ENCODE measurements around the gene IFNA14. TPM values are rescaled to one million over a fixed set of nuclear protein-coding genes. Genes with fewer than 3 reads are reported as not detected.
"Not testable (repeated sequence)": the region's sequence is repeated elsewhere in the genome, so short reads cannot be mapped to it uniquely, and the experiment has no call there.

The IFNA14 gene
- total and polyA plus RNA-seq, 4 donors, result not detected

DNA sequence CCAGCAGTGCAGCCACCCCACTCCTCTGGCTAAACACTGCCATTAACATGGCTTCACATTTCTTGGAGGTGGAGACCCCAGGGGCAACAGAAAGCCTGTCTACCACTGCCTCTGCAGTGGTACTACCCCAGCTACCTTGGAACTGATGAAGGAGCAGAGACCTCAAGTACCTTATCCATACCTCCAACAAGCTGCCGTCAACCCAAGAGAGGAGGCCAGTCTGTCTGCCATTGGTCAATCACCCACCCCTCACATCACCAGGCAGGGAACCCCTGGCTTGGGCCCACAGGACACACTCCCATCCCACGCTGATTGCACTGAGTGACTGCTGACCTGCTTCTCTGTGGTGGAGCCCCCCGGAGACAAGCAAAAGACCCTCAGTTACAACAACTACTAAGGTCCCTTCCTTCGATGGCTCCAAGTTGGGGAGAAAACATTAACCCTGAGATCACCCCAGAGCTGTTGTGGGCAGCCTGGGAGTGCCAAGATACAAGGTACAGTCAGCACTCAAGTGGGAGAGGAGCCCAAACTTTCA lies 5.6 kb downstream of the IFNA14 start:
- no peaks in the 10 kb centered on the region for H3K4me1 ChIP-seq (ENCODE audit: control insufficient read depth in 1 of 2, insufficient read depth in 2 of 2, low read length in 2 of 2)
- no peaks in the 10 kb centered on the region for H3K9me3 ChIP-seq (ENCODE audit: control insufficient read depth, low read length)
- ATAC-seq (ENCODE audit: low FRiP score), result peak; percentile 28
- no peak overlapping the region for H3K4me3 ChIP-seq (ENCODE audit: low read length in 2 of 2)
- WGBS, 2 donors, result 79% methylated on average over 4 of the region's 4 CpGs
- H3K27me3 ChIP-seq (ENCODE audit: control insufficient read depth in 1 of 2, insufficient read depth in 2 of 2, low read length in 1 of 2), result no peaks in the 10 kb centered on the region
- no peak overlapping the region for H3K27ac ChIP-seq (ENCODE audit: low read depth in 1 of 2, low read length in 2 of 2)
- intact Hi-C loops (cut with DNase I), result no loop called here
- DNase-seq, result no peak
- no peaks in the 10 kb centered on the region for H3K36me3 ChIP-seq (ENCODE audit: control insufficient read depth in 1 of 2, insufficient read depth in 2 of 2, low read length in 1 of 2)

- Histone ChIP-seq H3K4me1 (ENCODE audit: control insufficient read depth in 1 of 2, insufficient read depth in 2 of 2, low read length in 2 of 2) (no peaks in the 10 kb centered on the region), H3K9me3 (ENCODE audit: control insufficient read depth, low read length) (no peaks in the 10 kb centered on the region), H3K27me3 (ENCODE audit: control insufficient read depth in 1 of 2, insufficient read depth in 2 of 2, low read length in 1 of 2) (no peaks in the 10 kb centered on the region), H3K27ac (ENCODE audit: low read depth in 1 of 2, low read length in 2 of 2) (no peak overlapping the region), H3K36me3 (ENCODE audit: control insufficient read depth in 1 of 2, insufficient read depth in 2 of 2, low read length in 1 of 2) (no peaks in the 10 kb centered on the region), H3K4me3 (ENCODE audit: low read length in 2 of 2) (no peak overlapping the region)
- no peak for DNase-seq
- no peak for ATAC-seq (ENCODE audit: low FRiP score)
- WGBS, 2 donors, result 88 to 91% methylated on average over 2 of the region's 2 CpGs
- intact Hi-C loops (cut with DNase I), result no loop called here
Observed at GRCh38 chr9:21233258-21233657, 6.5 kb downstream of the IFNA14 start.

GRCh38 chr9:21228122-21228521 lies 11.7 kb downstream of the IFNA14 start, which contains the start of gene IFNA17:
TSS of gene IFNA17 (minus strand) at chr9:21228222. CDS start at chr9:21228173, 49 bp downstream.
- DNase-seq, result no peak
- Histone ChIP-seq H3K4me3 (ENCODE audit: low read length in 2 of 2) (no peak within 1 kb of the TSS), H3K4me1 (ENCODE audit: control insufficient read depth in 1 of 2, insufficient read depth in 2 of 2, low read length in 2 of 2) (no peaks in the 10 kb centered on the region), H3K36me3 (ENCODE audit: control insufficient read depth in 1 of 2, insufficient read depth in 2 of 2, low read length in 1 of 2) (no peaks in the 10 kb centered on the region), H3K27ac (ENCODE audit: low read depth in 1 of 2, low read length in 2 of 2) (no peak within 1 kb of the TSS), H3K9me3 (ENCODE audit: control insufficient read depth, low read length) (no peaks in the 10 kb centered on the region), H3K27me3 (ENCODE audit: control insufficient read depth in 1 of 2, insufficient read depth in 2 of 2, low read length in 1 of 2) (no peaks in the 10 kb centered on the region)
- no peak for ATAC-seq (ENCODE audit: low FRiP score)
- intact Hi-C loops (cut with DNase I), result no loop called here
- WGBS, 2 donors, result 60 to 80% methylated on average over 2 of the region's 2 CpGs

- H3K9me3 ChIP-seq (ENCODE audit: control insufficient read depth, low read length); H3K36me3 ChIP-seq (ENCODE audit: control insufficient read depth in 1 of 2, insufficient read depth in 2 of 2, low read length in 1 of 2); H3K4me1 ChIP-seq (ENCODE audit: control insufficient read depth in 1 of 2, insufficient read depth in 2 of 2, low read length in 2 of 2); H3K4me3 ChIP-seq (ENCODE audit: low read length in 2 of 2); DNase-seq; H3K27ac ChIP-seq (ENCODE audit: low read depth in 1 of 2, low read length in 2 of 2); H3K27me3 ChIP-seq (ENCODE audit: control insufficient read depth in 1 of 2, insufficient read depth in 2 of 2, low read length in 1 of 2); ATAC-seq (ENCODE audit: low FRiP score); intact Hi-C loops (cut with DNase I): not testable (repeated sequence)
- 83 to 85% methylated on average over 1 of the region's 1 CpG for WGBS, 2 donors
Observed at GRCh38 chr9:21217211-21217610, 22.6 kb downstream of the IFNA14 start, which contains the start of gene IFNA16. TSS of gene IFNA16 (minus strand) at chr9:21217311. CDS start at chr9:21217305, 6 bp downstream.

DNA sequence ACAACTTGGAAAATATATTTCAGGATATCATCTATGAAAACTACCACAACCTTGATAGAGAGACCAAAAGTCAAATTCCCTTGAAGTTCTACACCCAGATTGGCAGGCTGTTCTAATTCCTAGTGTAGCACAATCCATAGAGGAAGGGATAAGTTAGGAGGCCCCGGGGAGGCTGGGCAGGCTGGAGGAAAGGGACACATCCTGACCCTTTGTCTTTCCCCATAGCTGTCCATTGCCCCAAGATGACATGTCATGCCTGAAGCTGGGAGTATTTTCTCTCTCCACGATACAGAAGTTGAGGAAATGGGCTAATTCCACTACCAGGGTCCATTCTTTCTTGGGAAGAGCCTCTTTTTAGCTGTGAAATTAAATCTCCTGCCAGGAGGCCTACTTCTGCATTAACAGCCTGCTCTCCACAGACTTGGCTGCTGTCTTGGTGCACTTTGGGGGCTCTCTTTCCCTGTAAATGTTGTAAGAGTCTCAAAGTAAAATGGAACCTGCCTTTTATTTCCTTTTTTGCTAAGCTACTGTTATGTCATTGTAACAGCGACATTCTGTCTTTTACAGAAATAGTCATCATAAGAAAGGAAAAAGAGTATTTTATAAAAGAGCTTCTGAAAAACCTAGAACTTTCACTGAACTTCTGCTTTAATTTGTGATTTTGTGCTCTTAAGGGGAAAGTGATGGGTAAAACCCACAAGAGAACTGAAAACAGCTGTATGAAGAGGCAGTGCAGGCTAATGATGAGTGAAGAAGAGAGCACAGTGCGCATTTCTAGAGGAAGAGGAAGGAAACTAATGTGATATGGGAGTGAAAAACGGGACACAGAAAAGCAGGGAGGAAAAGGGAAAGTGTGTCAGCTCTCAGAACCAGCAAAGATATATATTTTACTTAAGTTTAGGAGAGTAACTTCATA lies 26.1 kb downstream of the IFNA14 start:
- H3K4me1 ChIP-seq (ENCODE audit: control insufficient read depth in 1 of 2, insufficient read depth in 2 of 2, low read length in 2 of 2); H3K4me3 ChIP-seq (ENCODE audit: low read length in 2 of 2); intact Hi-C loops (cut with DNase I); H3K27ac ChIP-seq (ENCODE audit: low read depth in 1 of 2, low read length in 2 of 2); DNase-seq; H3K9me3 ChIP-seq (ENCODE audit: control insufficient read depth, low read length); H3K27me3 ChIP-seq (ENCODE audit: control insufficient read depth in 1 of 2, insufficient read depth in 2 of 2, low read length in 1 of 2); ATAC-seq (ENCODE audit: low FRiP score); H3K36me3 ChIP-seq (ENCODE audit: control insufficient read depth in 1 of 2, insufficient read depth in 2 of 2, low read length in 1 of 2): not testable (repeated sequence)
- 39 to 41% methylated on average over 4 to 5 of the region's 5 CpGs for WGBS, 2 donors

- H3K27ac ChIP-seq (ENCODE audit: low read depth in 1 of 2, low read length in 2 of 2); ATAC-seq (ENCODE audit: low FRiP score); H3K9me3 ChIP-seq (ENCODE audit: control insufficient read depth, low read length); H3K27me3 ChIP-seq (ENCODE audit: control insufficient read depth in 1 of 2, insufficient read depth in 2 of 2, low read length in 1 of 2); H3K36me3 ChIP-seq (ENCODE audit: control insufficient read depth in 1 of 2, insufficient read depth in 2 of 2, low read length in 1 of 2); H3K4me1 ChIP-seq (ENCODE audit: control insufficient read depth in 1 of 2, insufficient read depth in 2 of 2, low read length in 2 of 2); H3K4me3 ChIP-seq (ENCODE audit: low read length in 2 of 2); intact Hi-C loops (cut with DNase I): not testable (repeated sequence)
- WGBS, 2 donors, result 67 to 76% methylated on average over 2 of the region's 2 CpGs
- peak in 1 of 2 donors; percentile 17 for DNase-seq
Observed at GRCh38 chr9:21212160-21212559, 27.6 kb downstream of the IFNA14 start.

GRCh38 chr9:21210782-21211181 lies 29.0 kb downstream of the IFNA14 start:
- H3K4me3 ChIP-seq (ENCODE audit: low read length in 2 of 2); H3K9me3 ChIP-seq (ENCODE audit: control insufficient read depth, low read length); H3K27me3 ChIP-seq (ENCODE audit: control insufficient read depth in 1 of 2, insufficient read depth in 2 of 2, low read length in 1 of 2); H3K27ac ChIP-seq (ENCODE audit: low read depth in 1 of 2, low read length in 2 of 2); intact Hi-C loops (cut with DNase I); H3K4me1 ChIP-seq (ENCODE audit: control insufficient read depth in 1 of 2, insufficient read depth in 2 of 2, low read length in 2 of 2); ATAC-seq (ENCODE audit: low FRiP score); H3K36me3 ChIP-seq (ENCODE audit: control insufficient read depth in 1 of 2, insufficient read depth in 2 of 2, low read length in 1 of 2): not testable (repeated sequence)
- WGBS, 2 donors, result 90 to 94% methylated on average over 2 of the region's 2 CpGs
- DNase-seq, result peak in 1 of 2 donors; percentile 45

- Histone ChIP-seq H3K36me3 (ENCODE audit: control insufficient read depth in 1 of 2, insufficient read depth in 2 of 2, low read length in 1 of 2) (no peaks in the 10 kb centered on the region), H3K4me1 (ENCODE audit: control insufficient read depth in 1 of 2, insufficient read depth in 2 of 2, low read length in 2 of 2) (no peaks in the 10 kb centered on the region), H3K27ac (ENCODE audit: low read depth in 1 of 2, low read length in 2 of 2) (no peak overlapping the region), H3K9me3 (ENCODE audit: control insufficient read depth, low read length) (no peaks in the 10 kb centered on the region), H3K4me3 (ENCODE audit: low read length in 2 of 2) (no peak overlapping the region), H3K27me3 (ENCODE audit: control insufficient read depth in 1 of 2, insufficient read depth in 2 of 2, low read length in 1 of 2) (no peaks in the 10 kb centered on the region)
- intact Hi-C loops (cut with DNase I), result no loop called here
- no peak for ATAC-seq (ENCODE audit: low FRiP score)
- WGBS, 2 donors, result 90 to 92% methylated on average over 7 of the region's 7 CpGs
- DNase-seq, result peak in 1 of 2 donors; percentile 41
Observed at GRCh38 chr9:21210311-21210710, 29.5 kb downstream of the IFNA14 start.

DNA sequence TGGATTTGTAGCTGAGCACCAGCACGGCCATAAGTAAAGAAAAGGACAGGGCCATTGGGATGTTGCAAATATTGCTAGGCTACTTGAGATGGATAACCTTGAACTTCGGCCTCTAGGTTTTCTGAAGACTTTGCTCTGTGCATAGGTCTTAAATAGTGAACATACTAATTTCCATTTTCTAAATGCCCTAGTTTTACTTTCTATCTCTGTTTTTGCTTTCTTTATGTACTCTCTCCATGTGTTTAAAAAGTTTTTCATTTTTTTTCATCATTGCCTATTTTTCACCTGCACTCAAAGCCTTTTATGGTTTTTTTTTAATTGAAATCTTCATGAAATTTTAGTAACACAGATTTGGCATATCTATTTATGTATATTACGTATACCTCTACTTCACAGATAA lies 32.8 kb downstream of the IFNA14 start, which contains the start of gene IFNA10:
IFNA10 (minus strand) TSS at position 101 of the 400 bp plus-strand sequence; CDS start at position 55, 46 bp downstream.
- H3K4me3 ChIP-seq (ENCODE audit: low read length in 2 of 2); intact Hi-C loops (cut with DNase I); H3K27me3 ChIP-seq (ENCODE audit: control insufficient read depth in 1 of 2, insufficient read depth in 2 of 2, low read length in 1 of 2); ATAC-seq (ENCODE audit: low FRiP score); DNase-seq; H3K4me1 ChIP-seq (ENCODE audit: control insufficient read depth in 1 of 2, insufficient read depth in 2 of 2, low read length in 2 of 2); H3K9me3 ChIP-seq (ENCODE audit: control insufficient read depth, low read length); H3K27ac ChIP-seq (ENCODE audit: low read depth in 1 of 2, low read length in 2 of 2); H3K36me3 ChIP-seq (ENCODE audit: control insufficient read depth in 1 of 2, insufficient read depth in 2 of 2, low read length in 1 of 2): not testable (repeated sequence)
- WGBS, 2 donors, result 75 to 81% methylated on average over 3 of the region's 3 CpGs

All from aorta (tissue), 5 donors.